Endothelial cell of umbilical vein (primary cell): ENCODE measurements around the gene TRABD2A. TPM values are rescaled to one million over a fixed set of nuclear protein-coding genes. Genes with fewer than 3 reads are reported as not detected.

ENCODE experiments used
- BruUV-seq: library from RNA; stranded (reverse); fragments of 400-500 nt; replicated peaks from 2 replicates; lab custom pipeline; 2021; lab: Mats Ljungman, UMichigan
- CTCF ChIA-PET: fragments of 300-600, 350-600 bp; sonication (Branson Sonifier 250); formaldehyde crosslinking; loops from one replicate; lab custom pipeline; 2021; ENCODE audit warnings: antibody characterized with exemption, inconsistent platforms; lab: Charles Lee
- POLR2A ChIA-PET: fragments of 300-600, 350-600 bp; sonication (Branson Sonifier 250); formaldehyde crosslinking; loops from one replicate; lab custom pipeline; 2021; ENCODE audit warnings: antibody characterized with exemption, inconsistent platforms; lab: Charles Lee
- DNase-seq: peaks from one replicate; pipeline ENCODE4 v3.0.0-alpha.2; 2011; ENCODE audit warnings: low read depth, low spot score
- FAIRE-seq: peaks from 2 replicates; lab custom pipeline; 2011; peaks lifted over from hg19 to GRCh38; lab: Jason Lieb, UNC
- H2AFZ ChIP-seq: 2 replicates; pipeline ENCODE4 v1.6.0; 2012; ENCODE audit warnings: low read depth, low read length, control low read depth, inconsistent platforms
- H3K27ac ChIP-seq: 2 replicates; pipeline ENCODE4 v1.5.1; 2011; ENCODE audit warnings: low read depth, mild to moderate bottlenecking, control low read depth, low read length, moderate library complexity; ENCODE audit not compliant: insufficient read depth
- H3K27me3 ChIP-seq, 2 experiments: 2 replicates each; pipeline versions ENCODE4 v1.6.0 to v1.6.1; 2011; ENCODE audit warnings: low read length in 2 of 2, mixed read lengths in 1 of 2; ENCODE audit not compliant: control insufficient read depth in 2 of 2, insufficient read depth in 2 of 2
- H3K36me3 ChIP-seq, 2 experiments: 2 replicates in 1 of 2; 3 replicates in 1 of 2; pipeline ENCODE4 v1.5.1; 2011; ENCODE audit warnings: low read length in 2 of 2, mild to moderate bottlenecking in 1 of 2, moderate library complexity in 1 of 2; ENCODE audit not compliant: control insufficient read depth in 2 of 2, insufficient read depth in 2 of 2; ENCODE audit errors: extremely low read depth in 1 of 2
- H3K4me1 ChIP-seq: 3 replicates; pipeline ENCODE4 v1.5.1; 2011; ENCODE audit warnings: mild to moderate bottlenecking, low read length; ENCODE audit not compliant: control insufficient read depth, insufficient read depth; ENCODE audit errors: extremely low read depth
- H3K4me2 ChIP-seq: 2 replicates; pipeline ENCODE4 v1.6.1; 2011; ENCODE audit warnings: low read length, control low read depth, mixed read lengths; ENCODE audit not compliant: insufficient read depth
- H3K4me3 ChIP-seq, 3 experiments: fragments of 200-600 bp in 1 of 3; sonication (generic), shearing (Covaris generic) in 1 of 3; replicated peaks in 1 of 3; 2 replicates each; pipeline ENCODE4 v1.5.1; 2011 to 2016; ENCODE audit warnings: control low read depth in 3 of 3, low read length in 3 of 3, mild to moderate bottlenecking in 2 of 3, inconsistent platforms in 1 of 3, low read depth in 1 of 3, moderate library complexity in 1 of 3; ENCODE audit not compliant: insufficient read depth in 1 of 3
- H3K79me2 ChIP-seq: 2 replicates; pipeline ENCODE4 v1.6.0; 2012; ENCODE audit warnings: low read length, inconsistent platforms; ENCODE audit not compliant: control insufficient read depth, insufficient read depth
- H3K9ac ChIP-seq: replicated peaks from 2 replicates; pipeline ENCODE3; 2011; ENCODE audit warnings: low read length, control low read depth; ENCODE audit not compliant: insufficient read depth; ENCODE audit errors: extremely low read depth
- H3K9me1 ChIP-seq: replicated peaks from 3 replicates; pipeline ENCODE4 v1.6.0; 2011; ENCODE audit warnings: mild to moderate bottlenecking, low read length; ENCODE audit not compliant: control insufficient read depth, insufficient read depth; ENCODE audit errors: extremely low read depth
- H3K9me3 ChIP-seq: replicated peaks from 2 replicates; pipeline ENCODE4 v1.5.1; 2012; ENCODE audit warnings: low read length, inconsistent platforms; ENCODE audit not compliant: control insufficient read depth, insufficient read depth
- H4K20me1 ChIP-seq: replicated peaks from 2 replicates; pipeline ENCODE3; 2011; ENCODE audit warnings: mild to moderate bottlenecking, low read length; ENCODE audit not compliant: control insufficient read depth, insufficient read depth; ENCODE audit errors: extremely low read depth
- EZH2 ChIP-seq: IDR thresholded peaks from 2 replicates; pipeline ENCODE4 v1.6.1; 2012; ENCODE audit warnings: borderline replicate concordance, low read depth, mild to moderate bottlenecking, moderate library complexity, low read length, inconsistent platforms; ENCODE audit not compliant: severe bottlenecking
- FOS ChIP-seq: IDR thresholded peaks from 2 replicates; pipeline ENCODE4 v1.6.1; 2011; ENCODE audit warnings: mild to moderate bottlenecking, low read length, moderate library complexity, borderline replicate concordance; ENCODE audit not compliant: insufficient read depth
- GATA2 ChIP-seq: IDR thresholded peaks from 2 replicates; pipeline ENCODE4 v1.7.0; 2011; ENCODE audit warnings: low read depth, mild to moderate bottlenecking, moderate library complexity, mixed read lengths, low read length; ENCODE audit not compliant: insufficient read length, insufficient read depth
- JUN ChIP-seq: IDR thresholded peaks from 2 replicates; pipeline ENCODE4 v1.6.1; 2011; ENCODE audit warnings: borderline replicate concordance, low read depth; ENCODE audit not compliant: insufficient read length, insufficient read depth
- MYC ChIP-seq: IDR thresholded peaks from one replicate; pipeline ENCODE4 v1.6.1; 2011; ENCODE audit warnings: mild to moderate bottlenecking, low read depth, low read length
- POLR2A ChIP-seq: IDR thresholded peaks from 2 replicates; pipeline ENCODE4 v1.6.1; 2012; ENCODE audit warnings: low read depth, mild to moderate bottlenecking, control low read depth, low read length
- POLR2AphosphoS5 ChIP-seq: IDR thresholded peaks from 2 replicates; pipeline ENCODE4 v1.6.1; 2012; ENCODE audit warnings: low read depth, mild to moderate bottlenecking, control low read depth, low read length, moderate library complexity; ENCODE audit not compliant: insufficient read depth
- dilution Hi-C: fragments of 300-500 bp; cut with MboI; formaldehyde crosslinking; loops from one replicate; pipeline ENCODE4 v1.15.0; 2019; ENCODE audit warnings: low sequenced_read_pairs; ENCODE audit not compliant: extremely low pct_ligation_motif_present
- intact Hi-C: fragments of 100-400 bp; cut with micrococcal nuclease; formaldehyde crosslinking; loops from one replicate; pipeline ENCODE4 v1.10.0; 2022
- polyA plus RNA-seq, 4 experiments: library from polyadenylated mRNA; depleted of rRNA in 3 of 4; stranded (reverse) in 3 of 4; unstranded in 1 of 4; fragments of >200 nt; gene quantifications; 2 replicates each; pipeline versions ENCODE4 v1.2.1 to v1.2.3, GENCODE V29; 2011 to 2012; ENCODE audit warnings: missing spikeins in 1 of 4
- total RNA-seq: library from RNA; stranded (reverse); gene quantifications from 2 replicates; pipeline ENCODE4 v1.2.3, GENCODE V29; 2021
- TF ChIP-seq, protein P1 (sequence below), 2 donors: IDR thresholded peaks; 1 replicate in 1 of 2; 2 replicates in 1 of 2; pipeline ENCODE4 v1.5.1; 2011; ENCODE audit warnings: low read length in 2 of 2, mild to moderate bottlenecking in 2 of 2, moderate library complexity in 2 of 2, control low read depth in 1 of 2, inconsistent platforms in 1 of 2, low read depth in 1 of 2; ENCODE audit not compliant: insufficient read depth in 1 of 2; ENCODE audit errors: extremely low read depth in 1 of 2
- TF ChIP-seq, protein P2 (sequence below): IDR thresholded peaks from 2 replicates; pipeline ENCODE4 v1.6.1; 2011; ENCODE audit not compliant: insufficient read depth, insufficient read length

TRABD2A gene
- total and polyA plus RNA-seq, 2 donors (not counting 3 experiments of a cell fraction or from before 2014, with no cell fraction given), result 1.0 to 1.8 TPM

DNA sequence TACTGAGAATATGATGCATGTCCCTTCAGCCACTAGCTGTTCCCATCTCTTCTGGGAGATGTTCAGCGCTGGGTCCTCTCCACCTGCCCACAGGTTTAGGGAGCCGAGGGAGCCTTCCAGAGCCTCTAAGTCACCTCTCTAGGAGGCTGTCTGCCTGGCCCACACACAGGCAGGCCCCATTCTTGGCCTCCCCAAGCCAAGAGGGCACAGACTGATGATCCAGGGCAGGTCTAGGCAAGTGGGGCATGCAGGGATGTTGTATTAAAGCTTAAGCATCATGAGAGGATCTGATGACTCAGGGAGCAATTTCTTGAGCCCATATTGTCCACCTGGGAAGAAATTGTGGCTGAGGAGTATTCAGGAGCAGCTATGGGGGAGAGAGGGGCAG, 44.4 kb upstream of the TRABD2A start:
- Histone ChIP-seq H3K4me2 (no peak overlapping the region), H3K9ac (no peak overlapping the region), H3K4me3 (no peak overlapping the region), H3K9me3 (no peaks in the 10 kb centered on the region), H3K27ac (no peak overlapping the region), H3K79me2 (no peaks in the 10 kb centered on the region), H4K20me1 (no peaks in the 10 kb centered on the region), H3K27me3 (no peaks in the 10 kb centered on the region), H3K36me3 (no peaks in the 10 kb centered on the region), H2AFZ (no peak overlapping the region), H3K4me1 (peaks cover 29% of the 10 kb centered on the region), H3K9me1 (no peaks in the 10 kb centered on the region)
- intact Hi-C loops (loop anchor here (5.0 kb wide), 2 partner anchors 142 to 293 kb away; no protein-coding TSS in a partner anchor), dilution Hi-C loops (no loop called here)
- DNase-seq, result no peak
- CTCF ChIA-PET, result interaction anchor here (1.0 to 3.3 kb wide), 37 partner anchors 8 to 428 kb away, joined by 3 to 61 read pairs (median 8); partner anchors contain the start of genes KCMF1, TMSB10 and TRABD2A
- POLR2A ChIA-PET, result interaction anchor here (0.6 to 2.7 kb wide), 4 partner anchors 19 to 44 kb away, joined by 4 to 16 read pairs (median 7); partner anchors contain the start of gene TMSB10
- TF ChIP-seq FOS (no peak), MYC (no peak), POLR2A (no peak), EZH2 (no peak), JUN (no peak), GATA2 (no peak), POLR2AphosphoS5 (no peak)
- TF ChIP-seq, protein P1, sequence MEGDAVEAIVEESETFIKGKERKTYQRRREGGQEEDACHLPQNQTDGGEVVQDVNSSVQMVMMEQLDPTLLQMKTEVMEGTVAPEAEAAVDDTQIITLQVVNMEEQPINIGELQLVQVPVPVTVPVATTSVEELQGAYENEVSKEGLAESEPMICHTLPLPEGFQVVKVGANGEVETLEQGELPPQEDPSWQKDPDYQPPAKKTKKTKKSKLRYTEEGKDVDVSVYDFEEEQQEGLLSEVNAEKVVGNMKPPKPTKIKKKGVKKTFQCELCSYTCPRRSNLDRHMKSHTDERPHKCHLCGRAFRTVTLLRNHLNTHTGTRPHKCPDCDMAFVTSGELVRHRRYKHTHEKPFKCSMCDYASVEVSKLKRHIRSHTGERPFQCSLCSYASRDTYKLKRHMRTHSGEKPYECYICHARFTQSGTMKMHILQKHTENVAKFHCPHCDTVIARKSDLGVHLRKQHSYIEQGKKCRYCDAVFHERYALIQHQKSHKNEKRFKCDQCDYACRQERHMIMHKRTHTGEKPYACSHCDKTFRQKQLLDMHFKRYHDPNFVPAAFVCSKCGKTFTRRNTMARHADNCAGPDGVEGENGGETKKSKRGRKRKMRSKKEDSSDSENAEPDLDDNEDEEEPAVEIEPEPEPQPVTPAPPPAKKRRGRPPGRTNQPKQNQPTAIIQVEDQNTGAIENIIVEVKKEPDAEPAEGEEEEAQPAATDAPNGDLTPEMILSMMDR (IDR thresholded peaks at IDR 0.05; ENCODE audit: extremely low read depth in 1 of 2, insufficient read depth in 1 of 2, low read depth in 1 of 2, low read length in 2 of 2), result no peak
- TF ChIP-seq, protein P2, sequence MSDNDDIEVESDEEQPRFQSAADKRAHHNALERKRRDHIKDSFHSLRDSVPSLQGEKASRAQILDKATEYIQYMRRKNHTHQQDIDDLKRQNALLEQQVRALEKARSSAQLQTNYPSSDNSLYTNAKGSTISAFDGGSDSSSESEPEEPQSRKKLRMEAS, result no peak
- peak; percentile 40 for FAIRE-seq
- BruUV-seq, result no TSS peak
